ENCODE data around the gene TMEM240. TPM values are rescaled to one million over a fixed set of nuclear protein-coding genes. Genes with fewer than 3 reads are reported as not detected.
A peak's percentile ranks its signal among the peaks of the same experiment; 100 is the strongest.
"Not testable (repeated sequence)": the region's sequence is repeated elsewhere in the genome, so short reads cannot be mapped to it uniquely, and the experiment has no call there.

The TMEM240 gene
- total RNA-seq, 4 donors from 2014 or later: 0.57 to 2.6 (median 2.0) TPM; not detected in 1

GRCh38 chr1:1511533-1512285 lies 28.7 kb downstream of the TMEM240 start, which contains the start of gene ATAD3A:
Gene ATAD3A (plus strand): TSS chr1:1512162. CDS start chr1:1512269, 107 bp downstream.
- DNase-seq (ENCODE audit: low spot score in 2 of 2): peak; percentile 97 to 100
- TF ChIP-seq POLR2A (IDR thresholded peaks at IDR 0.05): no peak
- whole genome bisulfite sequencing, 2 donors: 1% methylated on average over 17 to 47 of the region's 99 CpGs
- intact Hi-C loops (cut with DNase I; ENCODE audit: low total_unique reads): no loop called here
- peak within 1 kb of the TSS; percentile 39 for H3K4me3 ChIP-seq (ENCODE audit: low read depth, poor library complexity, severe bottlenecking)

- DNase-seq (ENCODE audit: low spot score in 2 of 2): no peak
- 13 to 29% methylated on average over 12 to 17 of the region's 17 CpGs for WGBS, 2 donors
- intact Hi-C loops (cut with DNase I; ENCODE audit: low total_unique reads): no loop called here
- peak overlapping the region; percentile 39 for H3K4me3 ChIP-seq (ENCODE audit: low read depth, poor library complexity, severe bottlenecking)
- TF ChIP-seq CTCF (IDR thresholded peaks at IDR 0.05): no peak
- no peak for TF ChIP-seq POLR2A (IDR thresholded peaks at IDR 0.05)
These were observed 29.4 kb downstream of the TMEM240 start for GRCh38 chr1:1510912-1511532.

- H3K4me3 ChIP-seq (ENCODE audit: low read depth, poor library complexity, severe bottlenecking); DNase-seq (ENCODE audit: low spot score in 2 of 2); intact Hi-C loops (cut with DNase I; ENCODE audit: low total_unique reads): not testable (repeated sequence)
- WGBS, 2 donors: 78 to 86% methylated on average over 6 to 21 of the region's 21 CpGs
These were observed 31.0 kb downstream of the TMEM240 start for GRCh38 chr1:1509465-1509850.

- H3K4me3 ChIP-seq (ENCODE audit: low read depth, poor library complexity, severe bottlenecking); DNase-seq (ENCODE audit: low spot score in 2 of 2); intact Hi-C loops (cut with DNase I; ENCODE audit: low total_unique reads): not testable (repeated sequence)
- WGBS, 2 donors: 87 to 97% methylated on average over 7 to 28 of the region's 34 CpGs
These were observed 31.5 kb downstream of the TMEM240 start for GRCh38 chr1:1508775-1509464.

- intact Hi-C loops (cut with DNase I; ENCODE audit: low total_unique reads): no loop called here
- DNase-seq (ENCODE audit: low spot score in 2 of 2): no peak
- H3K4me3 ChIP-seq (ENCODE audit: low read depth, poor library complexity, severe bottlenecking): no peak overlapping the region
- TF ChIP-seq CTCF (IDR thresholded peaks at IDR 0.05) (no peak), POLR2A (IDR thresholded peaks at IDR 0.05) (no peak)
- WGBS, 2 donors: 92 to 95% methylated on average over 4 of the region's 4 CpGs
These were observed 33.1 kb downstream of the TMEM240 start for GRCh38 chr1:1507305-1507704.

GRCh38 chr1:1505801-1506200 lies 34.6 kb downstream of the TMEM240 start:
- H3K4me3 ChIP-seq (ENCODE audit: low read depth, poor library complexity, severe bottlenecking); intact Hi-C loops (cut with DNase I; ENCODE audit: low total_unique reads); DNase-seq (ENCODE audit: low spot score in 2 of 2): not testable (repeated sequence)
- 52 to 62% methylated on average over 5 of the region's 5 CpGs for WGBS, 2 donors

- DNase-seq (ENCODE audit: low spot score in 2 of 2): peak in 1 of 2 donors; percentile 32
- intact Hi-C loops (cut with DNase I; ENCODE audit: low total_unique reads); H3K4me3 ChIP-seq (ENCODE audit: low read depth, poor library complexity, severe bottlenecking): not testable (repeated sequence)
- 3 to 5% methylated on average over 11 to 14 of the region's 22 CpGs for WGBS, 2 donors
These were observed 35.0 kb downstream of the TMEM240 start for GRCh38 chr1:1505366-1505798.

GRCh38 chr1:1504777-1505365 lies 35.6 kb downstream of the TMEM240 start:
- 18 to 26% methylated on average over 16 of the region's 16 CpGs for WGBS, 2 donors
- intact Hi-C loops (cut with DNase I; ENCODE audit: low total_unique reads); H3K4me3 ChIP-seq (ENCODE audit: low read depth, poor library complexity, severe bottlenecking): not testable (repeated sequence)
- DNase-seq (ENCODE audit: low spot score in 2 of 2): peak; percentile 81 to 95
- TF ChIP-seq CTCF (IDR thresholded peaks at IDR 0.05): peak in 1 of 3 donors; percentile 56

GRCh38 chr1:1495461-1495975 lies 44.9 kb downstream of the TMEM240 start:
- WGBS, 2 donors: 89 to 94% methylated on average over 14 to 18 of the region's 18 CpGs
- DNase-seq (ENCODE audit: low spot score in 2 of 2); H3K4me3 ChIP-seq (ENCODE audit: low read depth, poor library complexity, severe bottlenecking); intact Hi-C loops (cut with DNase I; ENCODE audit: low total_unique reads): not testable (repeated sequence)

- H3K4me3 ChIP-seq (ENCODE audit: low read depth, poor library complexity, severe bottlenecking); intact Hi-C loops (cut with DNase I; ENCODE audit: low total_unique reads); DNase-seq (ENCODE audit: low spot score in 2 of 2): not testable (repeated sequence)
- WGBS, 2 donors: 96 to 100% methylated on average over 4 to 18 of the region's 22 CpGs
These were observed 46.1 kb downstream of the TMEM240 start for GRCh38 chr1:1494311-1494710.
